K562 (cell line): ENCODE measurements around the gene SLC25A1. TPM values are rescaled to one million over a fixed set of nuclear protein-coding genes. Genes with fewer than 3 reads are reported as not detected.

Experiments used
- BMI1 ChIP-seq: fragments of 150-350 bp; IDR thresholded peaks from 2 replicates; pipeline ENCODE4 v1.6.1; 2014; ENCODE audit warnings: low read length
- GABPB2 ChIP-seq: fragments of 250-450 bp; sonication (Bioruptor Pico); conservative IDR thresholded peaks from 2 replicates; pipeline ENCODE4 v1.5.1; 2021; ENCODE audit warnings: mild to moderate bottlenecking
- NFIX ChIP-seq: fragments of 250-450 bp; sonication (Bioruptor Pico); IDR thresholded peaks from 2 replicates; pipeline ENCODE4 v1.4.0; 2020; ENCODE audit warnings: low read depth, mild to moderate bottlenecking, moderate library complexity
- NR2C2 ChIP-seq, 2 experiments: fragments of 200-800 bp in 1 of 2; sonication (Bioruptor generic) in 1 of 2; sonication (generic) in 1 of 2; formaldehyde crosslinking in 1 of 2; IDR thresholded peaks; 2 replicates each; pipeline versions ENCODE4 v1.6.1 to v1.8.0; 2016 to 2022; ENCODE audit warnings: mild to moderate bottlenecking in 1 of 2, missing compliant biosample characterization in 1 of 2, missing genetic modification characterization in 1 of 2, missing genetic modification reagents in 1 of 2
- SETDB1 ChIP-seq: IDR thresholded peaks from one replicate; pipeline ENCODE4 v1.6.1; 2012; ENCODE audit warnings: low read length, control low read depth, inconsistent platforms
- ZKSCAN3 ChIP-seq: fragments of 250-450 bp; sonication (Bioruptor Pico); IDR thresholded peaks from 2 replicates; pipeline ENCODE4 v1.4.0; 2020
- polyA plus RNA-seq, 8 experiments: library from polyadenylated mRNA; depleted of rRNA in 4 of 8; stranded (reverse) in 5 of 8; unstranded in 3 of 8; fragments of >200 nt; fragmentation: Nextera tagmentation in 2 of 8; fragmentation: Illumina TruSeq in 1 of 8; extraction: Ambion mirVana in 2 of 8; extraction: Trizol in 1 of 8; gene quantifications; 2 replicates each; pipeline versions ENCODE4 v1.2.1 to v1.2.3, GENCODE V29; 2011 to 2014; ENCODE audit warnings: inconsistent platforms in 1 of 8, missing spikeins in 1 of 8
- total RNA-seq, 7 experiments: library from RNA; depleted of rRNA in 6 of 7; stranded (reverse); fragments of >200 nt in 6 of 7; fragmentation: Illumina TruSeq in 2 of 7; extraction: Trizol in 2 of 7; gene quantifications; 2 replicates each; pipeline versions ENCODE4 v1.2.1 to v1.2.3, GENCODE V29; 2011 to 2021; ENCODE audit warnings: low replicate concordance in 1 of 7
- TF ChIP-seq, protein P1 (sequence below): fragments of 450-650 bp; IDR thresholded peaks from 2 replicates; pipeline ENCODE4 v1.6.1; 2016; ENCODE audit warnings: low read depth, mild to moderate bottlenecking, moderate library complexity
- TF ChIP-seq, protein P2 (sequence below): fragments of 250-450 bp; sonication (Bioruptor Pico); IDR thresholded peaks from 2 replicates; pipeline ENCODE4 v1.5.0; 2020; ENCODE audit warnings: mild to moderate bottlenecking
- TF ChIP-seq, protein P3 (sequence below): fragments of 450-650 bp; IDR thresholded peaks from 2 replicates; pipeline ENCODE4 v1.6.1; 2016; ENCODE audit warnings: mild to moderate bottlenecking, moderate library complexity
- TF ChIP-seq, protein P4 (sequence below): sonication (generic); formaldehyde crosslinking; IDR thresholded peaks from 2 replicates; pipeline ENCODE4 v1.8.0; 2022; ENCODE audit warnings: missing genetic modification reagents, mild to moderate bottlenecking, moderate library complexity, borderline replicate concordance

Gene SLC25A1
- total and polyA plus RNA-seq, 9 of the 15 experiments (the other 6 are each of a cell fraction or from before 2014, with no cell fraction given): 11.0 to 408 (median 110) TPM

DNA sequence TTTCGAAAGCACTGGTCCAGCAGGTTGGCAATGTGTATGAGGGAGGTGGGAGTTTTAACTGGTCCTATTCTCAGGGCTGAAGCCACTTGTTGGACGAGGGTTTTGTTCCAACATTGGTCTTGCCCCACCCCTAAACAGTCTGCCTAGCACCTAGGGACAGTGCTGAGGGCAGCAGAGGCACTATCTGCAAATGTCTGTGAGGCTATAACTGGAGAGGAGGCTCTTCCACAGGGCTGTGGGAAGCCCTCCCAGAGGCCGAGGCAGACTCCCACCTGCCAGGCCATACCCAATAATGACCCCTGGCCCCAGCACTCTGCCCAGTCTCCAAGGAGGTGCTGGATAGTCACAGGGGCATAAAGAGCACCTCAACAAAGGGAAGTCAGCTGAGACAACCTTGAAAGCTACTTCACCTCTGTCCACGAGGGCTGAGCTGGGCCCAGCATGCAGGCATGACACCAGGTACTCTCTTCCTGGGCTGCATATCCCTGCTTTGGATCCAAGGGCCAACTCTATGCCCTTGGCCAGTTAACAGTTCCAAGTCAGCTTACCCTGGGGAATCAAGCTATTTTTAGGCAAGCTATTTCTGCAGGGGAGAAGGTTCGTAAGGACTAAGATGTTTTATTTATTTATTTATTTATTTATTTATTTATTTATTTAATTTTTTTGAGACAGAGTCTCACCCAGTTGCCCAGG is 40.2 kb upstream of the SLC25A1 start (continued):
- TF ChIP-seq GABPB2 (0 out of 2 replicates have a peak, but pooled peaks have one; percentile 22), ZKSCAN3 (CRISPR knock-in tag) (no peak), NFIX (CRISPR knock-in tag) (no peak), NR2C2 (CRISPR knock-in tag; IDR thresholded peaks at IDR 0.05) (peak; percentile 47; the same call in 1 of the 2 replicates), NR2C2 (tag; IDR thresholded peaks at IDR 0.05) (no peak), SETDB1 (peak; percentile 37), BMI1 (no peak)
- TF ChIP-seq, protein P1, sequence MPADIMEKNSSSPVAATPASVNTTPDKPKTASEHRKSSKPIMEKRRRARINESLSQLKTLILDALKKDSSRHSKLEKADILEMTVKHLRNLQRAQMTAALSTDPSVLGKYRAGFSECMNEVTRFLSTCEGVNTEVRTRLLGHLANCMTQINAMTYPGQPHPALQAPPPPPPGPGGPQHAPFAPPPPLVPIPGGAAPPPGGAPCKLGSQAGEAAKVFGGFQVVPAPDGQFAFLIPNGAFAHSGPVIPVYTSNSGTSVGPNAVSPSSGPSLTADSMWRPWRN: no peak
- TF ChIP-seq, protein P2, sequence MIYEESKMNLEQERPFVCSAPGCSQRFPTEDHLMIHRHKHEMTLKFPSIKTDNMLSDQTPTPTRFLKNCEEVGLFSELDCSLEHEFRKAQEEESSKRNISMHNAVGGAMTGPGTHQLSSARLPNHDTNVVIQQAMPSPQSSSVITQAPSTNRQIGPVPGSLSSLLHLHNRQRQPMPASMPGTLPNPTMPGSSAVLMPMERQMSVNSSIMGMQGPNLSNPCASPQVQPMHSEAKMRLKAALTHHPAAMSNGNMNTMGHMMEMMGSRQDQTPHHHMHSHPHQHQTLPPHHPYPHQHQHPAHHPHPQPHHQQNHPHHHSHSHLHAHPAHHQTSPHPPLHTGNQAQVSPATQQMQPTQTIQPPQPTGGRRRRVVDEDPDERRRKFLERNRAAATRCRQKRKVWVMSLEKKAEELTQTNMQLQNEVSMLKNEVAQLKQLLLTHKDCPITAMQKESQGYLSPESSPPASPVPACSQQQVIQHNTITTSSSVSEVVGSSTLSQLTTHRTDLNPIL (CRISPR knock-in tag): no peak
- TF ChIP-seq, protein P3, sequence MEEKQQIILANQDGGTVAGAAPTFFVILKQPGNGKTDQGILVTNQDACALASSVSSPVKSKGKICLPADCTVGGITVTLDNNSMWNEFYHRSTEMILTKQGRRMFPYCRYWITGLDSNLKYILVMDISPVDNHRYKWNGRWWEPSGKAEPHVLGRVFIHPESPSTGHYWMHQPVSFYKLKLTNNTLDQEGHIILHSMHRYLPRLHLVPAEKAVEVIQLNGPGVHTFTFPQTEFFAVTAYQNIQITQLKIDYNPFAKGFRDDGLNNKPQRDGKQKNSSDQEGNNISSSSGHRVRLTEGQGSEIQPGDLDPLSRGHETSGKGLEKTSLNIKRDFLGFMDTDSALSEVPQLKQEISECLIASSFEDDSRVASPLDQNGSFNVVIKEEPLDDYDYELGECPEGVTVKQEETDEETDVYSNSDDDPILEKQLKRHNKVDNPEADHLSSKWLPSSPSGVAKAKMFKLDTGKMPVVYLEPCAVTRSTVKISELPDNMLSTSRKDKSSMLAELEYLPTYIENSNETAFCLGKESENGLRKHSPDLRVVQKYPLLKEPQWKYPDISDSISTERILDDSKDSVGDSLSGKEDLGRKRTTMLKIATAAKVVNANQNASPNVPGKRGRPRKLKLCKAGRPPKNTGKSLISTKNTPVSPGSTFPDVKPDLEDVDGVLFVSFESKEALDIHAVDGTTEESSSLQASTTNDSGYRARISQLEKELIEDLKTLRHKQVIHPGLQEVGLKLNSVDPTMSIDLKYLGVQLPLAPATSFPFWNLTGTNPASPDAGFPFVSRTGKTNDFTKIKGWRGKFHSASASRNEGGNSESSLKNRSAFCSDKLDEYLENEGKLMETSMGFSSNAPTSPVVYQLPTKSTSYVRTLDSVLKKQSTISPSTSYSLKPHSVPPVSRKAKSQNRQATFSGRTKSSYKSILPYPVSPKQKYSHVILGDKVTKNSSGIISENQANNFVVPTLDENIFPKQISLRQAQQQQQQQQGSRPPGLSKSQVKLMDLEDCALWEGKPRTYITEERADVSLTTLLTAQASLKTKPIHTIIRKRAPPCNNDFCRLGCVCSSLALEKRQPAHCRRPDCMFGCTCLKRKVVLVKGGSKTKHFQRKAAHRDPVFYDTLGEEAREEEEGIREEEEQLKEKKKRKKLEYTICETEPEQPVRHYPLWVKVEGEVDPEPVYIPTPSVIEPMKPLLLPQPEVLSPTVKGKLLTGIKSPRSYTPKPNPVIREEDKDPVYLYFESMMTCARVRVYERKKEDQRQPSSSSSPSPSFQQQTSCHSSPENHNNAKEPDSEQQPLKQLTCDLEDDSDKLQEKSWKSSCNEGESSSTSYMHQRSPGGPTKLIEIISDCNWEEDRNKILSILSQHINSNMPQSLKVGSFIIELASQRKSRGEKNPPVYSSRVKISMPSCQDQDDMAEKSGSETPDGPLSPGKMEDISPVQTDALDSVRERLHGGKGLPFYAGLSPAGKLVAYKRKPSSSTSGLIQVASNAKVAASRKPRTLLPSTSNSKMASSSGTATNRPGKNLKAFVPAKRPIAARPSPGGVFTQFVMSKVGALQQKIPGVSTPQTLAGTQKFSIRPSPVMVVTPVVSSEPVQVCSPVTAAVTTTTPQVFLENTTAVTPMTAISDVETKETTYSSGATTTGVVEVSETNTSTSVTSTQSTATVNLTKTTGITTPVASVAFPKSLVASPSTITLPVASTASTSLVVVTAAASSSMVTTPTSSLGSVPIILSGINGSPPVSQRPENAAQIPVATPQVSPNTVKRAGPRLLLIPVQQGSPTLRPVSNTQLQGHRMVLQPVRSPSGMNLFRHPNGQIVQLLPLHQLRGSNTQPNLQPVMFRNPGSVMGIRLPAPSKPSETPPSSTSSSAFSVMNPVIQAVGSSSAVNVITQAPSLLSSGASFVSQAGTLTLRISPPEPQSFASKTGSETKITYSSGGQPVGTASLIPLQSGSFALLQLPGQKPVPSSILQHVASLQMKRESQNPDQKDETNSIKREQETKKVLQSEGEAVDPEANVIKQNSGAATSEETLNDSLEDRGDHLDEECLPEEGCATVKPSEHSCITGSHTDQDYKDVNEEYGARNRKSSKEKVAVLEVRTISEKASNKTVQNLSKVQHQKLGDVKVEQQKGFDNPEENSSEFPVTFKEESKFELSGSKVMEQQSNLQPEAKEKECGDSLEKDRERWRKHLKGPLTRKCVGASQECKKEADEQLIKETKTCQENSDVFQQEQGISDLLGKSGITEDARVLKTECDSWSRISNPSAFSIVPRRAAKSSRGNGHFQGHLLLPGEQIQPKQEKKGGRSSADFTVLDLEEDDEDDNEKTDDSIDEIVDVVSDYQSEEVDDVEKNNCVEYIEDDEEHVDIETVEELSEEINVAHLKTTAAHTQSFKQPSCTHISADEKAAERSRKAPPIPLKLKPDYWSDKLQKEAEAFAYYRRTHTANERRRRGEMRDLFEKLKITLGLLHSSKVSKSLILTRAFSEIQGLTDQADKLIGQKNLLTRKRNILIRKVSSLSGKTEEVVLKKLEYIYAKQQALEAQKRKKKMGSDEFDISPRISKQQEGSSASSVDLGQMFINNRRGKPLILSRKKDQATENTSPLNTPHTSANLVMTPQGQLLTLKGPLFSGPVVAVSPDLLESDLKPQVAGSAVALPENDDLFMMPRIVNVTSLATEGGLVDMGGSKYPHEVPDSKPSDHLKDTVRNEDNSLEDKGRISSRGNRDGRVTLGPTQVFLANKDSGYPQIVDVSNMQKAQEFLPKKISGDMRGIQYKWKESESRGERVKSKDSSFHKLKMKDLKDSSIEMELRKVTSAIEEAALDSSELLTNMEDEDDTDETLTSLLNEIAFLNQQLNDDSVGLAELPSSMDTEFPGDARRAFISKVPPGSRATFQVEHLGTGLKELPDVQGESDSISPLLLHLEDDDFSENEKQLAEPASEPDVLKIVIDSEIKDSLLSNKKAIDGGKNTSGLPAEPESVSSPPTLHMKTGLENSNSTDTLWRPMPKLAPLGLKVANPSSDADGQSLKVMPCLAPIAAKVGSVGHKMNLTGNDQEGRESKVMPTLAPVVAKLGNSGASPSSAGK: peak; percentile 16
- TF ChIP-seq, protein P4, sequence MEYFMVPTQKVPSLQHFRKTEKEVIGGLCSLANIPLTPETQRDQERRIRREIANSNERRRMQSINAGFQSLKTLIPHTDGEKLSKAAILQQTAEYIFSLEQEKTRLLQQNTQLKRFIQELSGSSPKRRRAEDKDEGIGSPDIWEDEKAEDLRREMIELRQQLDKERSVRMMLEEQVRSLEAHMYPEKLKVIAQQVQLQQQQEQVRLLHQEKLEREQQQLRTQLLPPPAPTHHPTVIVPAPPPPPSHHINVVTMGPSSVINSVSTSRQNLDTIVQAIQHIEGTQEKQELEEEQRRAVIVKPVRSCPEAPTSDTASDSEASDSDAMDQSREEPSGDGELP (CRISPR knock-in tag): peak; percentile 67; the same call in 1 of the 2 replicates
